Omental fat pad (tissue), 4 donors: ENCODE results near the gene TMEM14A. TPM values are rescaled to one million over a fixed set of nuclear protein-coding genes. Genes with fewer than 3 reads are reported as not detected.
"Not testable (repeated sequence)": the region's sequence is repeated elsewhere in the genome, so short reads cannot be mapped to it uniquely, and the experiment has no call there.

Experiments
- ATAC-seq: fragments of 150-250 bp; one replicate; pipeline ENCODE4 v1.9.1; 2016; ENCODE audit warnings: mild to moderate bottlenecking, moderate library complexity; ENCODE audit not compliant: low FRiP score
- DNase-seq: peaks from one replicate; pipeline ENCODE4 v3.0.0-alpha.2; 2019; ENCODE audit warnings: low spot score
- CTCF ChIP-seq, 3 donors: fragments of 450-650 bp; IDR thresholded peaks; one replicate each; pipeline ENCODE4 v1.5.1; 2016 to 2017; ENCODE audit warnings: antibody characterized with exemption in 3 of 3, mild to moderate bottlenecking in 3 of 3, moderate library complexity in 2 of 3
- total RNA-seq, 4 donors: library from RNA; depleted of rRNA; stranded (reverse); fragments of >200 nt; gene quantifications; one replicate each; pipeline ENCODE4 v1.1.0, GENCODE V29; 2016

The TMEM14A gene
- total RNA-seq, 4 donors from 2014 or later, result 22.3 to 46.6 (median 26.7) TPM

DNA sequence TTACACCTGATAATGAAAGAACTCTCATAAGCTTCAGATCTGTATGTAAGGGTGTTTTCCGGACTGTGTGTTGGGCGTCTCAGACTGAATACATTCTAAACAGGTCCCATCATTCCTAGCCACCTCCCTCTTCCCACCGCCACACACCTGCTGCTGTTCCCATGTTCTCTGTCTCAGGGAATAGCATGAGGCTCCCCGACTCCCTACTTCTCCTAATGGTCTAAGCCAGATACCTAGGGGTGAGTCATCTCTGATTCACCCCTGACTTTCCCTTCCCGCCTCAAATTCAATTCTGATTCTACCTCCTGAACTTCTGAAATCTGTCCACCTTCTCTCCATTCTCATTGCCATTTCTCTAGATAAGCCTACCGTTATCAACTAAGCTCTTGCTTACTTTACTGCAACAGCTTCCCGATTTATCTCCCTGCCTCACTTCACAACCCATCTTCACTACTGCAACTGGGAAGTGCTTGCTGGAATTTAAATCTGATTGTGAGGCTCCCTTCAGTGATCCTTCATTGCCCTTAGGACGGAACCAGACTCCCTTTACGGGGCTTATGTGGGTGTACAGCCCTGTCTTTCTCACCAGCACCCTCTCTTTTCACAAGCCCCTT, 1.6 kb downstream of the TMEM14A start:
- no peak for TF ChIP-seq CTCF (IDR thresholded peaks at IDR 0.05)
- ATAC-seq, result peak; percentile 33
- DNase-seq, result no peak

- TF ChIP-seq CTCF (IDR thresholded peaks at IDR 0.05), result no peak
- ATAC-seq (no peak), DNase-seq (no peak)
These were observed 3.8 kb downstream of the TMEM14A start for GRCh38 chr6:52674666-52675065.

DNA sequence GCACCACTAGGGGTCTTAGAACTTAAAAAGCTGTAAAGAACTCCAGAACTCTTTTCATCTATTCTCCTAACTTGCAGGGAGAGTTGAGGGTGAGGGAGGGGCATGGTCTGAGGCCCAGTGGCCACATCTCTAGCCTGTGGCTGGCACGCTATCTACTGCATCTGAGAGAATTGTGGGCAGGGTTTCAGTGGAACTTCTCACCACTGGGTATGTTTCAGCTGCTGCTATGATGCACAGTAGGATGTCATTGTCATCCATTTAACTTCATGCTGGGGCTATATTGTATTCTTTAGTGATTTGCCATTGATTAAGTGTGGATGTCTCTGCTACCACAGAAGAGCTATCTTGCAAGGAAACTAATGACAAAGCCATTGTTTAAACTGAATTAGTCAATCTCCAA, 4.5 kb downstream of the TMEM14A start:
- no peak for TF ChIP-seq CTCF (IDR thresholded peaks at IDR 0.05)
- DNase-seq, result no peak
- ATAC-seq, result no peak

DNA sequence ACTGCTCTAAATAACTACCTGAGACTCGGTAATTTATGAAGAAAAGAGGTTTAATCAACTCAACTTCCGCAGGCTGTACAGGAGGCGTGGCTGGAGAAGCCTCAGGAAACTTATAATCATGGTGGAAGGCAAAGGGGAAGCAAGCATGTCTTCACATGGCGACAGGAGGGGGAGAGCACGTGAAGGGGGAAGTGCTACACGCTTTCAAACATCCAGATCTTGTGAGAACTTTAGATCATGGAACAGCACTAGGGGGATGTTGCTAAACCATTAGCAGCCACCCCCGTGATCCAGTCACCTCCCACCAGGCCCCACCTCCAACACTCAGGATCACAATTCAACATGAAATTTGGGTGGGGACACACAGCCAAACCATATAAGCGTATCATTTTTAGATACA, 5.7 kb downstream of the TMEM14A start:
- DNase-seq, ATAC-seq: not testable (repeated sequence)

DNA sequence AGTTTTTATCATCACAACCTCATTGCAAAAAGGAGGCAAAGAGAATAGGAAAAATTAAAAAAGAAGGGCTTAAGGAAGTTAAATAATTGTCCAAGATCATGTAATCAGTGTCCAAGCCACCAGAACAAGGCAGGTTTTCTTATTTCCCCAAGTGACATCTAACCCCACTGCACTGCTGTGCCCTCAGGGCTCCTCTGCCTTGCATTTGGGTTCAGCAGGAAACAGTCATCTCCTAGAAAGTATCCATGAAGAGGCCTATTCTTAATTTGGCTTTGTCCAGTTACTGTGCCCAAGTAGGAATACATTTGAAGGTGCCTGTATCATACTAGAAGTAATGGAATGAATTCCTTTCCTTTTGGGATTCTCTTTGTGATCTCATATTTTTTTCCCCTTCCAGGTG, 10.5 kb downstream of the TMEM14A start:
- no peak for DNase-seq
- no peak for TF ChIP-seq CTCF (IDR thresholded peaks at IDR 0.05)
- no peak for ATAC-seq

GRCh38 chr6:52686878-52687699, 16.2 kb downstream of the TMEM14A start:
- no peak for TF ChIP-seq CTCF (IDR thresholded peaks at IDR 0.05)
- DNase-seq (no peak), ATAC-seq (no peak)

- DNase-seq (no peak), ATAC-seq (no peak)
- TF ChIP-seq CTCF (IDR thresholded peaks at IDR 0.05), result no peak
These were observed 18.9 kb downstream of the TMEM14A start for GRCh38 chr6:52689857-52690256.
